Hepatocyte (in vitro differentiated cells): ENCODE measurements around the gene NYNRIN. TPM values are rescaled to one million over a fixed set of nuclear protein-coding genes. Genes with fewer than 3 reads are reported as not detected.

Experiments
- DNase-seq: peaks from one replicate; pipeline ENCODE4 v3.0.0-alpha.2; 2016; ENCODE audit warnings: low spot score
- H2AFZ ChIP-seq: fragments of 200-600 bp; sonication (generic); 2 replicates; pipeline ENCODE4 v1.6.0; 2016; ENCODE audit warnings: antibody characterized with exemption, mild to moderate bottlenecking
- H3K27ac ChIP-seq: fragments of 200-600 bp; sonication (generic); 2 replicates; pipeline ENCODE4 v1.5.1; 2016; ENCODE audit warnings: mild to moderate bottlenecking
- H3K27me3 ChIP-seq: fragments of 200-600 bp; sonication (generic); 2 replicates; pipeline ENCODE4 v1.6.1; 2016
- H3K36me3 ChIP-seq: fragments of 200-600 bp; sonication (generic); replicated peaks from 2 replicates; pipeline ENCODE4 v1.5.1; 2016; ENCODE audit warnings: low read depth; ENCODE audit not compliant: insufficient read depth
- H3K4me1 ChIP-seq: fragments of 200-600 bp; sonication (generic); 2 replicates; pipeline ENCODE4 v1.5.1; 2016; ENCODE audit warnings: mild to moderate bottlenecking, moderate library complexity; ENCODE audit not compliant: insufficient read depth
- H3K4me2 ChIP-seq: fragments of 200-600 bp; sonication (generic); 2 replicates; pipeline ENCODE4 v1.6.0; 2016
- H3K4me3 ChIP-seq: fragments of 200-600 bp; sonication (generic); 2 replicates; pipeline ENCODE4 v1.5.1; 2016; ENCODE audit warnings: mild to moderate bottlenecking
- H3K79me2 ChIP-seq: fragments of 200-600 bp; sonication (generic); 2 replicates; pipeline ENCODE4 v1.6.0; 2017; ENCODE audit warnings: mild to moderate bottlenecking
- H3K9me2 ChIP-seq: fragments of 200-600 bp; sonication (generic); replicated peaks from 2 replicates; pipeline ENCODE4 v1.6.0; 2017; ENCODE audit warnings: mild to moderate bottlenecking; ENCODE audit not compliant: insufficient read depth
- H3K9me3 ChIP-seq: fragments of 200-600 bp; sonication (generic); 2 replicates; pipeline ENCODE4 v1.5.1; 2016; ENCODE audit warnings: low read depth, mild to moderate bottlenecking
- H4K20me1 ChIP-seq: fragments of 200-600 bp; sonication (generic); 2 replicates; pipeline ENCODE4 v1.6.0; 2016; ENCODE audit warnings: mild to moderate bottlenecking; ENCODE audit not compliant: insufficient read depth, poor library complexity, severe bottlenecking
- CTCF ChIP-seq: fragments of 200-600 bp; sonication (generic); IDR thresholded peaks from 2 replicates; pipeline ENCODE4 v1.5.1; 2016; ENCODE audit warnings: antibody characterized with exemption, mild to moderate bottlenecking; ENCODE audit not compliant: poor library complexity
- EZH2 ChIP-seq: fragments of 200-600 bp; sonication (generic); IDR thresholded peaks from 2 replicates; pipeline ENCODE4 v1.6.1; 2016; ENCODE audit warnings: antibody characterized with exemption, mild to moderate bottlenecking, borderline replicate concordance
- EZH2phosphoT487 ChIP-seq: fragments of 200-600 bp; sonication (generic); IDR thresholded peaks from one replicate; pipeline ENCODE4 v1.6.1; 2018; ENCODE audit warnings: antibody characterized with exemption, mild to moderate bottlenecking, low read depth, moderate library complexity; ENCODE audit not compliant: unreplicated experiment, severe bottlenecking
- WGBS: methylation state at CpG from one replicate; pipeline ENCODE4 v1.1.6; 2016; ENCODE audit warnings: low lambda C conversion rate; ENCODE audit errors: missing lambda C conversion rate; 5-methylcytosine and 5-hydroxymethylcytosine counted together
- polyA plus RNA-seq: library from polyadenylated mRNA; unstranded; fragments of >200 nt; fragmentation: Nextera tagmentation; extraction: Ambion mirVana; gene quantifications from 2 replicates; pipeline ENCODE4 v1.2.1, GENCODE V29; 2016
- total RNA-seq: library from RNA; depleted of rRNA; stranded (reverse); fragments of >200 nt; gene quantifications from 2 replicates; pipeline ENCODE4 v1.2.3, GENCODE V29; 2014

The NYNRIN gene
- total and polyA plus RNA-seq, 2 experiments from 2014 or later, result 34.5 to 56.5 TPM

GRCh38 chr14:24429395-24430142, 30.8 kb downstream of the NYNRIN start, which contains the start of the genes CBLN3 and KHNYN:
CBLN3 (minus strand) TSS chr14:24429668; CDS start chr14:24429054, 614 bp downstream.
KHNYN (plus strand) TSS chr14:24429954; CDS start chr14:24430731, 777 bp downstream.
- no peaks in the 10 kb centered on the region for H3K36me3 ChIP-seq
- H3K9me2 ChIP-seq, result no peaks in the 10 kb centered on the region
- H3K27me3 ChIP-seq, result no peaks in the 10 kb centered on the region
- H2AFZ ChIP-seq, result peak within 1 kb of the TSS; percentile 19
- H4K20me1 ChIP-seq, result peaks cover 22% of the 10 kb centered on the region
- no peaks in the 10 kb centered on the region for H3K9me3 ChIP-seq
- peak; percentile 96 for DNase-seq
- H3K79me2 ChIP-seq, result peaks cover 38% of the 10 kb centered on the region
- H3K27ac ChIP-seq, result peak within 1 kb of the TSS; percentile 98
- peaks cover 40% of the 10 kb centered on the region for H3K4me1 ChIP-seq
- H3K4me3 ChIP-seq, result peak within 1 kb of the TSS; percentile 89
- H3K4me2 ChIP-seq, result peak within 1 kb of the TSS; percentile 97
- TF ChIP-seq EZH2 (no peak), EZH2phosphoT487 (no peak), CTCF (no peak)
- 23% methylated on average over 28 of the region's 57 CpGs for WGBS

GRCh38 chr14:24430143-24430681, 31.4 kb downstream of the NYNRIN start:
- Histone ChIP-seq H3K27me3 (no peaks in the 10 kb centered on the region), H3K27ac (peak overlapping the region; percentile 98), H3K9me3 (no peaks in the 10 kb centered on the region), H3K4me2 (peak overlapping the region; percentile 97), H3K4me3 (peak overlapping the region; percentile 89), H2AFZ (peak overlapping the region; percentile 19), H3K79me2 (peaks cover 38% of the 10 kb centered on the region), H3K9me2 (no peaks in the 10 kb centered on the region), H4K20me1 (peaks cover 22% of the 10 kb centered on the region), H3K4me1 (peaks cover 37% of the 10 kb centered on the region), H3K36me3 (no peaks in the 10 kb centered on the region)
- TF ChIP-seq CTCF (no peak), EZH2 (no peak), EZH2phosphoT487 (no peak)
- WGBS, result under 1% methylated on average over 9 of the region's 28 CpGs
- DNase-seq, result peak; percentile 90

GRCh38 chr14:24430682-24431568, 32.1 kb downstream of the NYNRIN start:
- Histone ChIP-seq H3K9me2 (no peaks in the 10 kb centered on the region), H3K9me3 (no peaks in the 10 kb centered on the region), H3K4me2 (peak overlapping the region; percentile 97), H3K4me3 (peak overlapping the region; percentile 89), H3K79me2 (peaks cover 38% of the 10 kb centered on the region), H4K20me1 (peaks cover 22% of the 10 kb centered on the region), H3K36me3 (no peaks in the 10 kb centered on the region), H3K4me1 (peaks cover 33% of the 10 kb centered on the region), H3K27ac (peak overlapping the region; percentile 98), H3K27me3 (no peaks in the 10 kb centered on the region), H2AFZ (no peak overlapping the region)
- TF ChIP-seq CTCF (no peak), EZH2phosphoT487 (no peak), EZH2 (no peak)
- peak; percentile 64 for DNase-seq
- WGBS, result 14% methylated on average over 18 of the region's 19 CpGs
